CD4-positive, alpha-beta T cell treated with Interferon alpha-2 for 1 hour (primary cell): ENCODE results near the gene MCU.
"Not testable (repeated sequence)": the region's sequence is repeated elsewhere in the genome, so short reads cannot be mapped to it uniquely, and the experiment has no call there.

ENCODE experiments used
- DNase-seq, 2 donors: peaks; one replicate each; pipeline ENCODE4 v3.0.0-alpha.2; 2020 to 2022

Gene MCU

DNA sequence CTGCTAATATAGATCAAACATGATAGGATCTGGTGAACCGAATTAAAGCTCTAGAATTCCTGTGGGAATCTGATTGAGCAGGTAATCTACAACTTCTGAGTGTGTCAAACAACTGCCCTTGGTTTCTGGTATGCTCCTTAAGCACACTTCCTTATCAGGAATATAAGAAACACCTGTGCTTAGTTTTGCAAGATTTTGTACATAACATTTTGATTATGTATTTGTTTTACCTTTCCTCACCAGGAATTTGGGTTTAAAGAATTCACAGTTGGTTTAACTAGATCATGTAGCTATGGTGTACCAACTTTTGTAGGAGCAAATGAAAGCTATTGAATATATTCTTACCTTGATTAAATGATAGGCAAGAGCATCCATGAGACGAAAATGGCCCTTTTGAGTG lies 40.6 kb downstream of the MCU start:
- no peak for DNase-seq

DNA sequence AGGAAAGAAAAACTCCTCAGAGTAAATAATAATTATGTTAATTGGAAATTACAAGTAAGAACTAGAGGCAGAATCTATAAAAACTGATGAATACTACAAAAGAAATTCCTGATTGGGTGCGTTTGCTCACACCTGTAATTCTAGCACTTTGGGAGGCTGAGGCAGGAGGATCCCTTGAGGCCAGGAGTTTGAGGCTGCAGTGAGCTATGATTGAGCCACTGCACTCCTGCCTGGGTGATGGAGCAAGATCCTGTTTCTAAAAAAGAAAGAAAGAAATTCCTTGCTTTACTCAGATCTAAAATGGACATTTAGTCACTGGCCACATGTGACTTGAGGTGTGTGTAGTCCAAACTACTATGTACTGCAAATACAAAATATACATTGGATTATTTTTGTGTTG lies 42.0 kb downstream of the MCU start:
- DNase-seq: no peak

DNA sequence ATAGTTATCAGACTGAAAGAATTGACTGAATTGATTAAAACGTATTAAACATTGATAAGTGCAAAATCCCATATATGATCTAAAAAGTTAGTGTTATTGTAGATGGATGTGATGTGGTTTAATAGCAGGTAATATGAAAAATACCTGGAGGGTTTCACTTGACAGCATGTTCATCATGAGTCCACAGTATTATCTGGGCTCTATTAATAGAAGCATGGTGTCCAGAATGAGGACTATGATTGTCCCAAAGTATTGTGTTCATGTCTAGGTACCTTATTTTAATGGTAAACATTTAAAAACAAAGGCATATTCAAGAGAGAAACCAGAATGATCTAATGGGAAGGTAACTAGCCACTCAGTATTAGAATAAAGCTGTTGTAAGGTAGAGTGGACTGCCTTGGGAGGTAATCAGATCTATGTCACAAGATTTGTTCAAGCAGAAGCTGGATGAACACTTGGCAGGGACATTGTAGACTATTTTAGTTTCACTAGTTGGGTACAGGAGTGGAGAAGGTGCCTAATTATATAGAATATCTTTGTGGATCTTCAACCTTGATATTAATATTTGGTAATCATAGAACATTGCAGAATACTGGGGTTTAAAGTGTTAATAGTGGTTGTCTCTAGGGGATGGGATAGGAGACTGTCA lies 43.5 kb downstream of the MCU start:
- DNase-seq: no peak

DNA sequence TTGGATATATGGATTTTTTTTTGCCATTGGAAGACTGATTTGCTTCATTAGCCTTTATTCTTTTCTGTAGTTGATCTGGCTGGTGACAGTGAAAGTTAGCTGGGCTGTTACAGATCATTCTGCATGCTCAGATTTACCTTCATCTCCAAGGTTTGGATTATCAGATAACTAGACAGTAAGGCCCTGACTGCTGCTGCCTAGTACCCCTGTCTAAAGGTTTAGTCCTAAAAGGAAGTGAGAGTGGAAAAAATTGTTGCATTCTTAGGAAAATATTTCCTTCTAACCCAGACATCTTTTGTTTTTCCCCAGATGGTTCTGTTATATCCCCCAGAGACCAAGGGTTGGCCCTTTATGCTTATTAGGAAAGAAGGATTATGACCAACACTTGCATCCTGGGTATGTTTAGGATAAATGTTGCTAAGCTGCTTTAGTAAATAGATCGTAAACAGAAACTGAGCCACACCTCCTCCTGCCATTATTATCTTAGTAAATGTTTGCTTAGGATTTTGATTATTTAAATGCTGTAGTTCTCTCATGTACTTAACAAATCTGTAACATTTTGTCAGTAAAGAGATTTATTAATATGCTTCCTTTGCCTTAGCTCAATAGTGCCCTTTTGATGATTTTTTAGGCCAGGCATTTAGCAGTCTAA lies 44.4 kb downstream of the MCU start:
- no peak for DNase-seq

DNA sequence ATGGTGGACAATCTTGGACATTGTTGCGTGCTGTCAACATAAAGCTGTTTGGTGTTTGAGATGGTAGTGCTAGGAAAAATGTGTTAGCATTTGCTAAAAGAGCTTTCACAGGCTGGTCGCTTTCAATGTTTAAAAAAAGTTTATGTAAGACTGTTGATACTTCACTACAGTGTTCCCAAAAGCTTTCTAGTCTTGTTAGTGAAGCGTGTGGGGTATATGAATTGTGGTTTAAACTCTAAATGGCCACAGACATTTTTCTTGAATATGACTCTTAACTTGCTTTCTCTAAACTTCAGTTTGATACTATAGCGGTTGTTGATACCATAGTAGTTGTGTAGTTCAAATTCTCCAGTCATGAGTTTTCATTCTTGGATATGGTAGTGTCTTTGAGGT lies 44.9 kb downstream of the MCU start:
- DNase-seq: no peak

DNA sequence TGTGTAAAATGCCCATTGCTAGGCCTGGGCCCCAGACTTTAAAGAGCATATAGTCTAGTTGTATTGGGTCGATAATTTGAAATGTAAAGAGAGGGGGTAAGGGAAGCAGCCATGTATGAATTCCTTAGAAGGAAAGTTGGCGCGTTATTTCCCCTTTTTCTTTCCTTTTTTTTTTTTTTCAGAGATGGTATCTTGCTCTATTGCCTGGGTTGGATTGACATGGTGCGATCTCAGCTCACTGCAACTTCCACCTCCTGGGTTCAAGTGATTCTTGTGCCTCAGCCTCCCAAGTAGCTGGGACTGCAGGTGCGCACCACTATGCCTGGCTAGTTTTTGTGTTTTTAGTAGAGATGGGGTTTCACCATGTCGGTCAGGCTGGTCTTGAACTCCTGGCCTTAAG lies 45.4 kb downstream of the MCU start:
- DNase-seq: not testable (repeated sequence)

DNA sequence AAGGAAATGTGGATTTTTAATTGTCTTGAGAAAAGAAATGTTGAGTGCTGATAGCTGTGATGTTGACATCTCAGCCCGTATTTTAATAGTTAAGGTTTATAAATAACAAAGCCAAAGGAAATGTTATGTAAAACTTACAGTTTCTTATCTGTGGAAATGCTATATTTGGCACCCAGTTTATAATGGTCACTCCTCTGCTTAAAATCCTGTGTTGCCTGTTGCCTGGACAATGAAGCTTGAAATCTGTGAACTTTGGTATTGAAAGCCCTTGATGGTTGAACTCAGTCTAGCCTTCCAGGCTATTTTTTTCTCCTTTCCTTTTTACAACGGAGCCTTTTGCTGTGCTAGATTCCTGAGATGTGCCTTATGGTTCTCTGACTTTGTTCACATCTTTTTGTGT lies 46.5 kb downstream of the MCU start:
- DNase-seq: no peak

DNA sequence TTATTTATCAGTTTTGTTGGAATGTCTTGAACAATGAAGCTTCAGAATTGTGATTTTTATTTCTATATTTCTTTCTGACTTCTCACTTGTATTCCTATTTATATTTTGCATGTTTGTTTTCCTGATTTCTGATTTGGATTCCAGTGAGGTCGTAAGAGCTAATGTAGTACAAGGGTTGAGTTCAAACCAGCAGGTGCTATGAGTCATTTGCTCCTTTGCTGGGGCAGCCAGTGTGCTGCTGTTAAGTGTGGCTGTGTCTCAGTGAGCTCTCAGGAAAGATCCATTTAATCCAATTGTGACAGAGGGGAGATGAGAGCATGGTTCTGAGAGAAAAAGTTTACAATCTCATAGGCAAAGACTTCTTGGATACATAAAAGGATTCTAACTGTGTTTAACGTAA lies 48.6 kb downstream of the MCU start:
- no peak for DNase-seq

DNA sequence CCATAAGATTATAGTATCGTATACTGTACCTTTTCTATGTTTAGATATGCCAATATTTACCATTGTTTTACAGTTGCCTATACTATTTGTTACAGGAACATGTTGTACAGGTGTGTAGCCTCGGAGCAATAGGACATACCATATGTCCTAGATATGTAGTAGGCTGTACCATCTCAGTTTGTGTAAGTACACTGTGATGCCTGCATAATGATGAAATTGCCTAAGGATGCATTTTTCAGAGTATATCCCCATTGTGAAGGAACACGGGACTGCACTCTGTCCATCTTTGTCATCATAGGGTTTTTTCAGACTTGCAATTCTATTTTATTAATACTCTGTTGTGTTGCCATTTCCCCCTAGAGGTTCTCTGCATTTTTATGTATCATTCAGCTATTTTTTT lies 50.1 kb downstream of the MCU start:
- no peak for DNase-seq

DNA sequence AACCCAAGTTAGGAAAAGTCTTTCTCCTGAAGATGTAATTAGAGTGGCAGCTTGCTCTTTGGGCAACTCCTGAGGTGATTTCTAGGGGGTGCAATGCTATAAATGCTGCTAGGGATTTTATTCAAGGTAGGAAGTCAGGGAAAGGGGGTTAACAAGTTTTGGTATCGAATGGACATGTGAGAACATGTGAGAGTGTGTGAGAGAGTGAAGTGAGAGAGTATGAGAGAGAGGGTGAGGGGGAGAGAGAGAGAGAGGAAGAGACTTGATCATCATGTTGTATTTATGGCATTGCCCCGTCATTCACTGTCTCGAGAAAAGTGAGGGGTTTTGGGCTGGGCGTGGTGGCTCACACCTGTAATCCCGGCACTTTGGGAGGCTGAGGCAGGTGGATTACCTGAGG lies 50.9 kb downstream of the MCU start:
- DNase-seq: no peak

DNA sequence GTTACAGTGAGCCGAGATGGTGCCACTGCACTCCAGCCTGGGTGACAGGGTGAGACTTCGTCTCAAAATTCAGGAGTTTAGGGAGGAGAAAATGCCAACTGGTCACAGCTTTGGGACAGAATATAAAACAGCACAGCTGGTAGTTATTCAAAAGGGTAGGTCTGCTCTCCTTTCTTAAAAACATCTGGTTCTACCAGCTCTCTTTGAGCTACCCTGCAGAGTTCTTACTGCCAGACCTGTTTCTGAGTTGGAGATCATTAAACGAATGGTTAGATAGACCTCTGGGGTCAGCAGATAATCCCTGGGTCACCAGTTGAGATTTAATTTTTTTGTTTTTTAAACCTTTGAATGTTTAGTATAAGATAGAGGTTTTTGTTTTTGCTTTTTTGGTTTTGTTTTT lies 52.6 kb downstream of the MCU start:
- no peak for DNase-seq

DNA sequence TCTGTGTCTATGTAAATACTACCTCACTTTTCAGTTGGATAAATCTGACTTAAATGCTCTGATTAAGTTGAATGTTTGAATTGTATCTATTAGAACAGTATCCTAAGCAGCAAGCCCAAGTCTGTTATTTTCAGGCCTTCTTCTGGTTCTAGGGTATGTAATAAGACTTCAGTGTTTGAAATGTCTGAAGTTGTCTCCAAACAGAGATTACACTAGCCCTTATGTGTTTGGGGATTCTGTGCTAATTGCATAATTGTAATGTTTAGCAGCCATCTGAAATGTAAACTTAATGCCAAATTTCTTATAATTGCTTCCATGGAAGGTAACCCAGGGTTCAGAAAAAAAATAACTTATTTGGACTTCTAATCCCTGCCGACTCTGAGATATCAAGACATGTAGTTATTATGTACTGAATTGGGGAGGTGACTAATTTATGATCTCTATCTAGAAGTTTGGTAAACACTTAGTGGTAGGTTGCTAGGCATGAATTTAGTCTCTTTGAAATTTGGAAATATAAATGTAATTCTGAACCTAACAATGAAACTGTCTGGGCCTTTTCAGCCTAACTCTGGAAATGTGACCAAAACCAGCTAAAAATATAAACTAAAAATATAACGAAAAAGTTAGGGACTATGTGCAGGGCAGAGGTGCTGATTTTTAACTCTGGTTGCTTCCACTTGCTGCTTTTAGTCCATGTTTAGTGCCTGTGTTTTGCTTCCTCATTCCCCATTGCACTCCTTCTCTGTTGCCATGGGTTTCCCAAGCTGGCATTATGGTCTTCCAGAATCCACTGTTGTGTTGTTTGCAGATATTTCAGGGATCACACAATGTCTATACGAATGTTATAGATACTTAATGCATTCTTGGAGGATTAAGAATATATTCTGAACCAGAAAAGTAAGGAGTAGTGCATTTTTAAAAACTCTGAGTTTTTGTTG lies 54.8 kb downstream of the MCU start:
- DNase-seq: no peak

DNA sequence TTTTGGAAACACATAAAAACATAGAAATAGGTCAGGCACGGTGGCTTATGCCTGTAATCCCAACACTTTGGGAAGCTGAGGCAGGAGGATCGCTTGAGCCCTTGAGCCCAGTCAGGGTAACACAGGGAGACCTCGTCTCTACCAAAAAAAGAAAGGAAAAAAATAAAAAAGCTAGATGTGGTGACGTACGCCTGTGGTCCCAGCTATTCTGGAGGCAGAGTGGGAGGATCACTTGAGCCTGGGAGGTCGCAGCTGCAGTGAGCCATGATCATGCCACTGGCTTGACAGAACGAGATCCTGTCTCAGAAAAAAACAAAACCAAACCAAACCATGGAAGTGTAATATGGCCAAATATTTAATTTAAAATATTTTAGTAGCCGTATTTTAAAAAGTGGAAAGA lies 55.6 kb downstream of the MCU start:
- DNase-seq: no peak

DNA sequence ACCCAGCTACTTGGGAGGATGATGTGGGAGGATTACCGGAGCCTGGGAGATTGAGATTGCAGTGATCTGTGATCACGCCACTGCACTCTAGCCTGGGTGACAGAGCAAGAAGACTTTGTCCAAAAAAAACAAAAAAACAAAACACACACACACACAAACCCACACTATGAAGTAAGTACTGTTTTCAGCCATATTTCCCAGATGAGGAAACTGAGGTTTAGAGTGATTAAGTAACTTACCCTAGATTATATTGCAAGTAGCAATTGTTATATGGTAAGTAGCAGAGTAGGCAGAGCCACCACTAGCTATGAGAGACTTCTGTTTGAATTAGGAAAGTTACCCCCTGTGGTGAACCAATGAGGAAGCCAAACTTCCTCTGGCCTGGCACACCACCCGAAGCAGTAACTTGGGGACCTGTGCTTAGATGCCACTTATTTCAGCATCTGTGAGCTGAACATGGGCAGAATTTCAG lies 61.9 kb downstream of the MCU start:
- DNase-seq: peak; percentile 2 to 5

DNA sequence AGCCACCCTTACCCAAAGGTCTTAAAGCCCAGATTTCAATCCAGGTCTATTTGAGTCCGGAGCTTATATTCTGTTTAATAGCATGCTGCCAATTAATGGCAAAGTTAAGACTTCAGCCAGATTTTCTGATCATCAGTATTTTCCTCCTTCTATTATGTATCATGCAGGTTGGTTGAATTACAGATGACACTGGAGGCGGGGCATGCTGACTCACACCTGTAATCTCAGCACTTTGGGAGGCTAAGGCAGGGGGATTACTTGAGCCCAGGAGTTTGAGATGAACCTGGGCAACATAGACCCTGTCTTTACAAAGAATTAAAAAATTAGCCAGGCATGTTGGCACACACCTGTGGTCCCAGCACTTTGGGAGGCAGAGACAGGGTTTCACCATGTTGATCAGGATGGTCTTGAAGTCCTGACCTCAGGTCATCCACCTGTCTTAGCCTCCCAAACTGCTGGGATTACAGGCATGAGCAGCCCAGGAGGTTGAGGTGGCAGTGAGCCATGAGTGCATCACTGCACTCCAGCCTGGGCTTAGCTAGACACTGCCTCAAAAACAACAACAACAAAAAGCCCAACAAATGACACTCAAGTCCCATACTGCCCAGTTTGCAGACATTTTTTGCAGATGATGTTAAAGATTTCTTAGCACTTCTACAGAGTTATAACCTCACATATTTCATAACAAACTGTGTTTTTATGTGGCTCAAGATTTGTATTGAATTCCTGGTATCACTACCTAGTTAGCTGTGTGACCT lies 62.5 kb downstream of the MCU start:
- DNase-seq: no peak

DNA sequence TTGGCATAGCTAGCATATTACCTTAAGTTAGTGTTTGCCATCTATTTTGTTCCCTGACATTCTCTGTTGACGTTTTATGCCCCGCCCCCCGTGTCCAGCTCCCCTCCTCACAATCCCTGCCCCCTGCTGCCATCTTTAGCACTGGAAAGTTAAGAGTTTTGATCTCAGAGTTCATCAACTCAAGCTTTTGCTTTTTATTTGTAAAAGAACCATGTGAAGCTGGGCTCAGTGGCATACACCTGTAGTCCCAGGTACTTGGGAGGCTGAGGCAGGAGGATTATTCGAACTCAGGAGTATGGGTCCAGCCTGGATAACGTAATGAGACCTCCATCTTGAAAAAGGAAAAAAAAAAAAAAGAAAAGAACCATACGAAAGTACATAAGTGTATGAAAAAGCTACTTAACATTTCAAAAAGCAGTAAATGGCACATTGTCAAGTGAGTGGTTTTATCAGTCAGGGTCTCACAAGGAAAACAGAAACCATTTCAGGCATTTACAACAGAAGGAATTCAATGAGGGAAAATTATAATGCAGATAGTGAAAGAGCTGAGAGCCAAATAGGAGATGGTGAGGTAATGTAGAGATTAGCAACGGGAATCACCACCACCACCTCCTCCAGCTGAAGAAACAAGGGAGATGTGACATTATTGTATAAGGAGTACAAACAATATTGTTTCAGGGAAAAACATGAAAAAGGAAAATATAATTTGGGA lies 64.9 kb downstream of the MCU start:
- no peak for DNase-seq

DNA sequence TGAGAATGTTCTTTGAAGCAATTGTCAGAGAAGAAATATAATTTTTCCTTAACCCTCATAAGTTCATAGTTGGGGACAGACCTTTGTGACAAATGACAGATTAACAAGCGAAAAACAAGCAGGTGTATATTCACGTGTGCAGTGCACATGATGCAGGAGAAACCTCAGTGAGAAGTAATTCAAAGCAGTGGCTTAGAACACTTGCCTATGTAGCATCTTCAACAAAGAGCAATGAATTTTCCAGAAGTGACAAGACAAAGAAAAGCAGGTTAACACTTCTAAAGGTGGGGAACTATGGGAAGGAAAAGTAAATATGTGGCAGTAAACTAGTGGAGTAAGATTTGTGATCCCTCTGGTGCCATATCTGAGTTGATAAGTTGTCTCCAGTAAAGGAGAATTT lies 65.8 kb downstream of the MCU start:
- no peak for DNase-seq

DNA sequence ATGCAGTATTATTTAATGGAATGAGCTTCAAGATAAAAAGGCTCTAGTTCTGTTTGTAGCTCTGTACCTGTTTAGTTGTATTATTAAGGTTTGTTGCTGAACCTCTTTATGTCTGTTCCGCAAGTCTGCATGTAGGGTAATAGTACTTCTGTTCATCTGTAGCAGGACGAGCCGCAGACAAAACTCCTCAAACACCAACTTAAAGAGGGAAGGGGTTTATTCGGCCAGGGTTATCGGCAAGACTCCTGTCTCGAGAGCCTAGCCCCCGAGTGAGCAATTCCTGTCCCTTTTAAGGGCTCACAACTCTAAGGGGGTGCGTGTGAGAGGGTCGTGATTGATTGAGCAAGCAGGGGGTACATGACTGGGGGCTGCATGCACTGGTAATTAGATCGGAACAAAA lies 67.0 kb downstream of the MCU start:
- not testable (repeated sequence) for DNase-seq

DNA sequence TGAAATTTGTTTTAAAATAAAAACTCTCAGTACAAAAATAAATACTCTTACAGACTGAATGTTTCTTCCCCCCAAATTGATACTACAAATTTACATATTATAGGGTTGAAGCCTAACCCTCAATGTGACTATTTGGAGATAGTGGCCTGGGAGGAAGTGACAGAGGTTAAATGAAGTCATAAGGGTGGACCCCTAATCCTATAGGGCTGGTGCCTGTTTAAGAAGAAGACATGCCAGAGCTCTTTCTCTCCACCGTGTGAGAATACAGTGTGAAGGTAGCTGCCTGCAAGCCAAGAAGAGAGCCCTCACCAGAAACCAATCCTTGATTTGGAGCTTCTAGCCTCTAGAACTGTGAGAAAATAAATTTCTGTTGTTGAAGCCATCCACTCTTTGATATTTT lies 67.6 kb downstream of the MCU start:
- no peak for DNase-seq

DNA sequence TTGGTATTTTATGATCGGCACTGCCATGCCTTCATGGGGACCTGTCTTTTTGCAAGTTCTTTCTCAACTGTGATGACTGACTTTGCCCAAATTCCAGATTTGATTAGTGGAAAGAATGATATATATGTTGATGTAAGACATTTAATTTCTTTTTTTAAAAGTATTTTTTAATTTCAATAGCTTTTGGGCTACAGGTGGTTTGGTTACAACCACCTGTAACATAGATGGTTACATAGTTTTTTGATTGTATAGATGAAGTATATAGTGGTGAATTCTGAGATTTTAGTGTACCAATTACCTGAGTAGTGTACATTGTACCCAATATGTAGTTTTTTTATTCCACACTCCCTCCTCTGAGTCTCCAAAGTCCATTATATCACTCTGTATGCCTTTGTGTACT lies 69.6 kb downstream of the MCU start:
- DNase-seq: no peak

DNA sequence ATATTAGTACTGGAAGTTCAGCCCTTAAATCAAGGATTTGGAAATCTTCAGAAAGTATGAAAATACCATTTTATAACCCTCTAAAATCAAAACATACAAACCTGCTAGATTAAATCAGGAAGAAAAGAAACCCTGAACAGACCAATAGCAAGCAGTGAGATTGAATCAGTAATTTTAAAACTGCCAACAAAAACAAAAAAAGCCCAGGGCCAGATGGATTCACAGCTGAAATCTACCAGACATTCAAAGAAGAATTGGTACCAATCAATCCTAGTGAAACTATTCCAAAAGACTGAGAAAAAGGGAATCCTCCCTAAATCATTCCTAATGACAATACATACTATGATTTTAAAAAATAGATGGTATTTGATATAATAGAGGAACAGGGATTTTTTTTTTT lies 70.1 kb downstream of the MCU start:
- no peak for DNase-seq

DNA sequence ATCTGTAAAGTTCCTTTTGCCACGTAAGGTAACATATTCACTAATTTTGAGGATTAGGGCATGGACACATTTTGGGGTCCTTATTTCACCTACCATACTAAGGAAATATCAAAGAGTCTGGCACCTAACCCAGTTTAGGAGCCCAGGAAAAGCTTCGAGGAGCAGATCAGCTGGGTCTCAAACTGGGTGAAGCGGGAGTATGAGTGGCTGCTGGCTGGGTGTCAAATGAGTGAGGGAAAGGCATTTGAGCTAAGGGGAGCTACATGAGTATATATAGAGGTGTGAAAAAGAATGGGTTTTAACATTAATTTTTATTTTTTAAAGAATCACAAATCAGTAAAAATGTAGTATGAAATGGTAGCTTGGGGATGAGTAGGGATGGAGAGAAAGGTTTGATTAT lies 71.3 kb downstream of the MCU start:
- no peak for DNase-seq

DNA sequence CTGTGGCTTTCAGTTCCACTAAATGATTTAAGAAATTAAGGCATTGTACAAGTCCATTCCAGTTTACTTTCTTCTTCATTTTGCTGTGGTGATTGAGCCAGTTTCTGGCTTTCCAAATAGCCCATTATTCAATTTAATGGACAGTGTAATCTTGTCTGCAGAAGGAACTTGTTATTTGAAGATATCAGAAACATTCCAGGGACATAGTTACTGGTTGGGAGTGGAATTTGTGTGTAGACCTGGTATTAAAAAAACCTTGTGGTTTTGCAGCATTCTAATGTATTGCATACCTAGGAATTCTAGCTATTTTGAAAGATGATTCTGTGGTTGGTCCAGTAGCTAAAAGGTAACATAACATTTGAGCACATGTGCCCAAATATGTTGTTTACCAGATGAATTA lies 72.2 kb downstream of the MCU start:
- DNase-seq: no peak
